Mesodermal cell (in vitro differentiated cells): Measurements from ENCODE around the gene ENO1.

ENCODE experiments used
- H3K27ac ChIP-seq: 2 replicates; pipeline ENCODE4 v1.7.0; 2013; ENCODE audit warnings: mild to moderate bottlenecking, low read depth, low read length, moderate library complexity; ENCODE audit not compliant: severe bottlenecking
- H3K36me3 ChIP-seq: 2 replicates; pipeline ENCODE4 v1.7.1; 2013; ENCODE audit warnings: mild to moderate bottlenecking, low read length, moderate library complexity; ENCODE audit not compliant: control insufficient read depth, insufficient read depth
- H3K4me1 ChIP-seq: one replicate; pipeline ENCODE4 v1.7.1; 2013; ENCODE audit warnings: mild to moderate bottlenecking, low read length; ENCODE audit not compliant: insufficient read depth, control insufficient read depth, poor library complexity, severe bottlenecking
- H3K4me3 ChIP-seq: 2 replicates; pipeline ENCODE4 v1.7.0; 2013; ENCODE audit warnings: low read length, control low read depth, mild to moderate bottlenecking; ENCODE audit not compliant: insufficient read depth, poor library complexity, severe bottlenecking; ENCODE audit errors: extremely low read depth
- H3K9me3 ChIP-seq: 2 replicates; pipeline ENCODE4 v1.7.1; 2013; ENCODE audit warnings: mild to moderate bottlenecking, low read length, moderate library complexity; ENCODE audit not compliant: control insufficient read depth
- WGBS, 2 experiments: methylation state at CpG; one replicate each; pipeline ENCODE4 v1.1.5; 2013; ENCODE audit warnings: missing lambda C conversion rate in 2 of 2; ENCODE audit not compliant: insufficient coverage in 2 of 2; 5-methylcytosine and 5-hydroxymethylcytosine counted together

Gene ENO1

GRCh38 chr1:8870616-8871538, 7.6 kb downstream of the ENO1 start:
- no peak overlapping the region for H3K4me3 ChIP-seq
- 96 to 98% methylated on average over 16 to 18 of the region's 18 CpGs for WGBS, 2 experiments
- peaks cover 74% of the 10 kb centered on the region for H3K4me1 ChIP-seq
- peak overlapping the region; percentile 26 for H3K27ac ChIP-seq
- H3K9me3 ChIP-seq: no peaks in the 10 kb centered on the region
- H3K36me3 ChIP-seq: peaks cover 97% of the 10 kb centered on the region

GRCh38 chr1:8870103-8870502, 8.4 kb downstream of the ENO1 start:
- 80 to 94% methylated on average over 4 to 5 of the region's 6 CpGs for WGBS, 2 experiments
- Histone ChIP-seq H3K36me3 (peaks cover 98% of the 10 kb centered on the region), H3K27ac (peak overlapping the region; percentile 16), H3K4me1 (peaks cover 67% of the 10 kb centered on the region), H3K4me3 (no peak overlapping the region), H3K9me3 (no peaks in the 10 kb centered on the region)

DNA sequence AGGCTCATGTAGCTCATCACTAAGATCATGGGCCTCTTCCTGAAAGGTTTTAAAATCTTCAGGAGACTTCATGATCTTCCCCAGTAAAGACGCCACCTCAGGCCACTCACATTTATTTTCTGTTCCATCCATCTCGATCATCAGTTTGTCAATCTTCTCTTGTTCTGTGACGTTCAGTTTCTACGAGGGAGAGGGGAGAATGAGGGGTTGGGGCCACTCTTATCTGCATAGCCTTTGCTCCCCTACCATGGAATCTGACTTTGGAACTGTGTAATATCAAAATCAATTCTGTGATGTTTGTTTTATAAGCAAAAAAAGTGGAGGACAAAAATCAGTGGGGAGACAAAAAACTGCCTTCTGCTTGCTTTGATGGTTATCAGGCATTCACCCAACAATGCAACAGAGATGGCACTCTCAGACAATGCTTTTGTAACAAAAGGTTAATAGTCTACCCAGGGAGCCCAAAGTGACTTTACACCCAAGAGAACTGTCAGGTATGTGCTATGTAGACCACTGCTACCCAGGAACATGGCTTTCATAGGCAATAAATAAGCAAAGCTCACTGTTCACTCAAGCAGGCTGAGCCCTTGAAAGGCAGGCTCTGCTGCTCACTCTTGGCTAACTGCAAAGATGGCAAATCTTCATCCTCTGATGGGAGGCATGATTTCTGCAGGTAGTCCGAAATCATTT, 10.5 kb downstream of the ENO1 start:
- H3K36me3 ChIP-seq: peaks cover 100% of the 10 kb centered on the region
- H3K9me3 ChIP-seq: no peaks in the 10 kb centered on the region
- H3K27ac ChIP-seq: no peak overlapping the region
- H3K4me1 ChIP-seq: peaks cover 54% of the 10 kb centered on the region
- WGBS, 2 experiments: 100% methylated on average over 2 to 3 of the region's 5 CpGs
- H3K4me3 ChIP-seq: no peak overlapping the region

- H3K27ac ChIP-seq: peak overlapping the region; percentile 29
- H3K36me3 ChIP-seq: peaks cover 100% of the 10 kb centered on the region
- no peaks in the 10 kb centered on the region for H3K9me3 ChIP-seq
- peaks cover 49% of the 10 kb centered on the region for H3K4me1 ChIP-seq
- no peak overlapping the region for H3K4me3 ChIP-seq
- WGBS, 2 experiments: 81 to 85% methylated on average over 11 of the region's 11 CpGs
Observed at GRCh38 chr1:8866792-8867415, 11.6 kb downstream of the ENO1 start.

- WGBS, 2 experiments: 93 to 100% methylated on average over 4 to 10 of the region's 10 CpGs
- H3K9me3 ChIP-seq: no peaks in the 10 kb centered on the region
- peaks cover 100% of the 10 kb centered on the region for H3K36me3 ChIP-seq
- no peak overlapping the region for H3K4me3 ChIP-seq
- H3K27ac ChIP-seq: peak overlapping the region; percentile 29
- H3K4me1 ChIP-seq: peaks cover 48% of the 10 kb centered on the region
Observed at GRCh38 chr1:8866173-8866791, 12.2 kb downstream of the ENO1 start.

- peaks cover 44% of the 10 kb centered on the region for H3K4me1 ChIP-seq
- H3K4me3 ChIP-seq: no peak overlapping the region
- peak overlapping the region; percentile 29 for H3K27ac ChIP-seq
- peaks cover 96% of the 10 kb centered on the region for H3K36me3 ChIP-seq
- WGBS, 2 experiments: 92 to 100% methylated on average over 4 to 6 of the region's 6 CpGs
- no peaks in the 10 kb centered on the region for H3K9me3 ChIP-seq
Observed at GRCh38 chr1:8864713-8865344, 13.7 kb downstream of the ENO1 start.

- 92 to 97% methylated on average over 12 to 13 of the region's 13 CpGs for whole genome bisulfite sequencing, 2 experiments
- peak overlapping the region; percentile 25 for H3K27ac ChIP-seq
- H3K36me3 ChIP-seq: peaks cover 92% of the 10 kb centered on the region
- peaks cover 44% of the 10 kb centered on the region for H3K4me1 ChIP-seq
- H3K4me3 ChIP-seq: no peak overlapping the region
- H3K9me3 ChIP-seq: no peaks in the 10 kb centered on the region
Observed at GRCh38 chr1:8863794-8864233, 14.7 kb downstream of the ENO1 start.

DNA sequence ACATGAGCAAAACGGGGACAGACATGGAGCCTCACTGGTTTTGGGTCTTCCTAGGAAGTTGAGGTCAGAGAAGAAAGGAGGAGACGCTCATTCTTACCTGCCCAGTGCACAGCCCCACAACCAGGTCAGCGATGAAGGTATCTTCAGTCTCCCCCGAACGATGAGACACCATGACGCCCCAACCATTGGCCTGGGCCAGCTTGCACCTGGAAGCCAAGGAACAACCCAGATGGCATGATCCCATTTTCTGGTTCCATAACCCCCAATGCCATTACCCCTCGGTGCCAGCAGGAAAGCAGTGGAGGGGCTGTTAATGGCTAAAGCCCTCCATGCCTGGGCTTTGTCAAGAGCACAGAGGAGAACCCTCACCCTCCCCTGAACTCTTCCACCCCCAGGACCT, 15.3 kb downstream of the ENO1 start:
- peaks cover 49% of the 10 kb centered on the region for H3K4me1 ChIP-seq
- 95 to 100% methylated on average over 4 to 5 of the region's 7 CpGs for WGBS, 2 experiments
- peak overlapping the region; percentile 25 for H3K27ac ChIP-seq
- no peaks in the 10 kb centered on the region for H3K9me3 ChIP-seq
- H3K36me3 ChIP-seq: peaks cover 87% of the 10 kb centered on the region
- H3K4me3 ChIP-seq: no peak overlapping the region

- Histone ChIP-seq H3K4me1 (peaks cover 50% of the 10 kb centered on the region), H3K36me3 (peaks cover 81% of the 10 kb centered on the region), H3K9me3 (no peaks in the 10 kb centered on the region), H3K27ac (peak overlapping the region; percentile 10), H3K4me3 (no peak overlapping the region)
- 88 to 96% methylated on average over 4 of the region's 4 CpGs for WGBS, 2 experiments
Observed at GRCh38 chr1:8862528-8862927, 16.0 kb downstream of the ENO1 start.
